IPS-18a (cell line): ENCODE results near the gene MYH4.

ENCODE experiments used
- H3K27ac ChIP-seq: one replicate; pipeline ENCODE4 v1.5.1; 2013; ENCODE audit warnings: low read length
- H3K27me3 ChIP-seq: one replicate; pipeline ENCODE4 v1.6.1; 2013; ENCODE audit warnings: mild to moderate bottlenecking, low read length; ENCODE audit not compliant: control insufficient read depth, insufficient read depth
- H3K36me3 ChIP-seq: one replicate; pipeline ENCODE4 v1.6.1; 2013; ENCODE audit warnings: low read depth, low read length; ENCODE audit not compliant: control insufficient read depth
- H3K4me1 ChIP-seq: one replicate; pipeline ENCODE4 v1.6.1; 2013; ENCODE audit warnings: low read depth, low read length; ENCODE audit not compliant: control insufficient read depth
- H3K4me3 ChIP-seq: one replicate; pipeline ENCODE4 v1.5.1; 2013; ENCODE audit warnings: low read length
- H3K9ac ChIP-seq: one replicate; pipeline ENCODE4 v1.6.1; 2013; ENCODE audit warnings: mild to moderate bottlenecking, low read length, moderate library complexity
- H3K9me3 ChIP-seq: one replicate; pipeline ENCODE4 v1.6.1; 2013; ENCODE audit warnings: low read depth, low read length; ENCODE audit not compliant: control insufficient read depth

MYH4 gene

GRCh38 chr17:10421211-10421610, 48.1 kb downstream of the MYH4 start:
- no peaks in the 10 kb centered on the region for H3K9me3 ChIP-seq
- no peaks in the 10 kb centered on the region for H3K36me3 ChIP-seq
- no peak overlapping the region for H3K9ac ChIP-seq
- H3K27me3 ChIP-seq = no peaks in the 10 kb centered on the region
- peaks cover 16% of the 10 kb centered on the region for H3K4me1 ChIP-seq
- H3K4me3 ChIP-seq = no peak overlapping the region
- H3K27ac ChIP-seq = no peak overlapping the region

- no peaks in the 10 kb centered on the region for H3K27me3 ChIP-seq
- peaks cover 16% of the 10 kb centered on the region for H3K4me1 ChIP-seq
- H3K4me3 ChIP-seq = no peak overlapping the region
- no peak overlapping the region for H3K27ac ChIP-seq
- H3K9ac ChIP-seq = no peak overlapping the region
- H3K9me3 ChIP-seq = no peaks in the 10 kb centered on the region
- no peaks in the 10 kb centered on the region for H3K36me3 ChIP-seq
Observed at GRCh38 chr17:10420811-10421210, 48.5 kb downstream of the MYH4 start.

GRCh38 chr17:10417431-10417830, 51.9 kb downstream of the MYH4 start:
- Histone ChIP-seq H3K4me1 (peaks cover 16% of the 10 kb centered on the region), H3K9ac (no peak overlapping the region), H3K36me3 (no peaks in the 10 kb centered on the region), H3K27me3 (no peaks in the 10 kb centered on the region), H3K4me3 (no peak overlapping the region), H3K27ac (no peak overlapping the region), H3K9me3 (no peaks in the 10 kb centered on the region)

DNA sequence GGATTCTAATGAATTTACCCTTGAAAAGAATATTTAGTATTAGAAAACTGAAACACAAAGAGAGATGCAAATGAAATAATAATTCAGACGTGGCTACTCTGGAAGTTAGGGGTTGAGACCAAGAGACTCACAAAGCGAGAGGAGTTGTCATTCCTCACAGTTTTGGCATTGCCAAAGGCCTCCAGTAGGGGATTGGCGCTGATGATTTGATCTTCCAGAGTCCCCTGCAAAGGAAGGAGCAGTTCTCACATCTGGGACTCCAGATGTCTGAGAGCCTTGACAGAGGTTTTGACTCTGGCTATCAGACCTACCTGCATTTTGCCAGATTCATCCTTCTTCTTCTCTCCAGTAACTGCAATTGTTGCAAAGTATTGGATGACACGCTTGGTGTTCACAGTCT, 54.2 kb downstream of the MYH4 start:
- no peaks in the 10 kb centered on the region for H3K27me3 ChIP-seq
- no peak overlapping the region for H3K4me3 ChIP-seq
- no peaks in the 10 kb centered on the region for H3K9me3 ChIP-seq
- no peaks in the 10 kb centered on the region for H3K36me3 ChIP-seq
- H3K9ac ChIP-seq = no peak overlapping the region
- H3K27ac ChIP-seq = no peak overlapping the region
- peaks cover 16% of the 10 kb centered on the region for H3K4me1 ChIP-seq

GRCh38 chr17:10403589-10403988, 65.8 kb downstream of the MYH4 start:
- no peak overlapping the region for H3K27ac ChIP-seq
- no peak overlapping the region for H3K9ac ChIP-seq
- H3K4me1 ChIP-seq = no peaks in the 10 kb centered on the region
- no peaks in the 10 kb centered on the region for H3K36me3 ChIP-seq
- no peak overlapping the region for H3K4me3 ChIP-seq
- H3K27me3 ChIP-seq = no peaks in the 10 kb centered on the region
- no peaks in the 10 kb centered on the region for H3K9me3 ChIP-seq

DNA sequence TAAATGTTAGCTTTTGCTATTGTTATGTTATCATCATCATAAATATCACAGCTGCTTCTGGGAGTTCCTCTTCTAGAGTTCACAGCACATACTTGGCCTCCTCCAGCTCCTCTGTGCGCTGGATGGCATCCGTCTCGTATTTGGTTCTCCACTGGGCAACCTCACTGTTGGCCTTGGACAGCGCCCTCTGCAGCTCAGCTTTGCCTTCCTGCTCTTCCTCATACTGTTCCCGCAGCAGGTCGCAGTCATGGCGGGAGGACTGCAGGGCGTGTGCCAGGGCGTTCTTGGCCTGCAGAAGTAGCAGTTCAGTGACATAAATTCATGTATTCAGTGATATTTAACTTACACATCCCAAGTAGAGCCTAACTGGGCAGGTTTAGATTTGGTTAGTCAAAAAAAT, 71.0 kb downstream of the MYH4 start:
- no peaks in the 10 kb centered on the region for H3K9me3 ChIP-seq
- no peaks in the 10 kb centered on the region for H3K36me3 ChIP-seq
- H3K4me1 ChIP-seq = no peaks in the 10 kb centered on the region
- no peaks in the 10 kb centered on the region for H3K27me3 ChIP-seq
- no peak overlapping the region for H3K4me3 ChIP-seq
- no peak overlapping the region for H3K27ac ChIP-seq
- no peak overlapping the region for H3K9ac ChIP-seq

DNA sequence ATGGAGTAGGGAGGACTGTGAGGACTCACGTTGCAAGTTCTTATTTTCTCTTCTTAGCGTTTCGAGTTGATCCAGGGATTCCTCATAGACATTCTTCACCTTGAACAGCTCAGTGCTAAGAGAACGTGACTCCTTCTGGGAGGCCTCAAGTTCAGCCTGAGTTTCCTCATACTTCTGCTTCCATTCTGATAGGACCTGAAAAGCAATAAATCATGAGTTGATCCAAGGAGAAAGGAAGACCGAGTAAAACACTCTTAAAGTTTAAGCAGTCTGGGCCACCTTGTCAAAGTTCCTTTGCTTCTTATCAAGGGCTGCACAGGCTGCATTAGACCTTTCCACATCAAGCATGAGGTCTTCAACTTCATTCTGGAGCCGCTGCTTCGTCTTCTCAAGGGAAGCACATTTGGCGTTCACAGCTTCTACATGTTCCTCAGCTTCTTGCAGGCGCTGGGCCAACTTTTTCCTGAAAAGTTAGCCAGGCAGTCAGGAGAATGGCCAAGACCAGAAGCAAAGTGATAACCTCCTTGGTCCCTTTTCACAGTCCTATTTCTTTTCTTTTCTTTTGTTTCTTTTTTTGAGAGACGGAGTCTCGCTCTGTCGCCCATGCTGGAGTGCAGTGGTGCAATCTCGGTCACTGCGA, 72.7 kb downstream of the MYH4 start:
- no peak overlapping the region for H3K4me3 ChIP-seq
- no peaks in the 10 kb centered on the region for H3K9me3 ChIP-seq
- no peaks in the 10 kb centered on the region for H3K27me3 ChIP-seq
- H3K4me1 ChIP-seq = no peaks in the 10 kb centered on the region
- no peak overlapping the region for H3K9ac ChIP-seq
- H3K36me3 ChIP-seq = no peaks in the 10 kb centered on the region
- H3K27ac ChIP-seq = no peak overlapping the region

DNA sequence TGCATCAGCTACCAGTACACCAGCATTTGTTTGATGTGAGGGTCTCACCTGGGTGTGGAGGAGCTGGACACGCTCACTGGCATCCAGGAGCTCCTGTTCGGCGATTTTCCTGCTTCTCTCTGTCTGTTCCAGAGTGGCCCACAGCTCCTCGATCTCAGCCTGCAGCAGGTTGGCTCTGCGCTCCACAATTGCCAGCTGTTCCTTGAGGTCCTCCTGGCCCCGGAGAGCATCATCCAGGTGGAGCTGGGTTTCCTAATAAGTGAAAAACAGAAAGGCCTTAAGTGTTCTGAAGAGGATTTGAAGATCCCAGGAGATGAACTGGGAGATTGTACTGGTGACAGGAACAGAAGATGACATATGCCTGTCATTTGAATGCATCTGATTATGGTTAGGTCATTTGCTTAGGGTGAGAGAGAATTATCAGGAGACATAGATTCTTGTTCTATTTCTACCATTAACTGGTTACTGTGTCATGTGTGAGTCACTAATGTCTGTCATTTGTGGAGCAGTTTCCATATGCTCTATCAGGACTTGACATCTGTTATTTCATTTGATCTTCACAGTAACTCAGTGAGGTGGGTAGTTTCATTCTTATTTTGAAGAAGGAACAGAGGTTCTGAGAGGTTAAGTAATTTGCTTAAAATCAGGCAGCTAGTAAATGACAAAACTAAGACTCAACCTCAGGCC, 75.0 kb downstream of the MYH4 start:
- no peak overlapping the region for H3K27ac ChIP-seq
- H3K9ac ChIP-seq = no peak overlapping the region
- no peaks in the 10 kb centered on the region for H3K4me1 ChIP-seq
- H3K27me3 ChIP-seq = no peaks in the 10 kb centered on the region
- H3K9me3 ChIP-seq = no peaks in the 10 kb centered on the region
- H3K4me3 ChIP-seq = no peak overlapping the region
- no peaks in the 10 kb centered on the region for H3K36me3 ChIP-seq
